Frontal cortex (tissue), 4 donors: ENCODE data around the gene AMFR. TPM values are rescaled to one million over a fixed set of nuclear protein-coding genes. Genes with fewer than 3 reads are reported as not detected.

Experiments used
- DNase-seq, 2 donors: peaks; one replicate each; pipeline ENCODE4 v3.0.0; 2012; ENCODE audit warnings: low spot score in 2 of 2
- FAIRE-seq: peaks from 2 replicates; lab custom pipeline; 2012; peaks lifted over from hg19 to GRCh38; lab: Jason Lieb, UNC
- total RNA-seq: library from RNA; depleted of rRNA; stranded (reverse); fragments of >200 nt; gene quantifications from one replicate; pipeline ENCODE4 v1.2.3, GENCODE V29; 2014
- donor health status: control.
- donor health status: control.
- donor health status: control.

AMFR gene
- total RNA-seq, 1 donor from 2014 or later = 336 TPM

DNA sequence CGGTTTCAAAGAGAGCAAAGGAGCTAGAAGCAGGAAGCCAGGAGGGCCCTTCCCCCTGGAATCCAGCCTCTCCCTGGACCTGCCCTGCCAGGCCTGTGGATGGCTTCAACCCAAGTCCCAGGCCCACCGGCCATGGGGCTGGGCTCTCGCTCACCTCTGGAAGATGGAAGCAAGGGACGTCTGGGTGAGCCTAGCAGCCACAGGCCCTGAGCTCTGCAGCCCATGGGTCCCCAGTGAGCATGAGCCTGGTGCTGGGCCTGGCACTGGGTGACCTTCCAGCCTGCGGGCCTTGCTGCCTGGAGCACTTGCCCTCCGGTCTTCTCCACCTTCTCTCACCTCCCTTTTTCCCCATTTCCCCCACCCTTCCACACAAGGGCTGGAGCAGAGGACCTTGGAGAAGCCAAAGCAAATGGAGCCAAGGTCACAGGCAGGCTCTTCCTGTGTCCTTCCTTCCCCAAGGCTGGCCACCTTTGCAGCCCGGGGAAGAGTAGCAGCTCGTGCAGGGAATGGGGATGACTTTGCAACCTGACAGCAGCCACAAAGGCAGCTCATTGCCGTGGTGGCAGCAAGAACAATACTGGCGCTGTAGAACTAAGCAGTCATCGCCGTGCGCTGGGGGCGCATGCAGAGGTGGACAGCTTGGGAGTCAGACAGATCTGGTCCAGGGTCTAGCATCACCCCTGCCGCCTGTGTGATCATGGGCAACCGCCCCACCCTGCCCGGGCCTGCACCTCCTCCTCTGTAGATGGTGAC, 86.6 kb downstream of the AMFR start:
- DNase-seq = no peak
- FAIRE-seq = no peak

DNA sequence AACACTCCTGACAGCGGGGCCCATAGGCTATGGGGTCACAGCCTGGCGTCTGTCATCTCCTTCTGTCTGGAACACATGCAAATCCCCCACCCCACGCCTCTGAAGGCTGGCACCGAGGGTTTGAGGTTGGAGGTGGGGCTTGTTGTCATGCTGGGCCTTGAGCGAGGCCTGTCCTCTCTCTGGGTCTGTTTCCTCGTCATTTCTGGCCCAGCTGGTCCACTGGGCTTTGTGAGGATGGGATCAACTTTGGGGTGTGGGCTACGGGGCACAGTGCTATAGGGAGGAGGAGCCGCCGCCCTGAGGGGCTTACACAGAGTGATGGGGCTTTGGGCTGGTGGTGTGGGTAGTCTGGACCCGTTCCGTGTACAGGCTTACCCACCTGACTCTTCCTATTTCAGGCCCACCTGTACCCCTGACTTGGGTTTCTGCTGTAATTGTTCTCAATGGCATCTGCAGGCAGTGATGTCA, 87.5 kb downstream of the AMFR start:
- DNase-seq = no peak
- no peak for FAIRE-seq

DNA sequence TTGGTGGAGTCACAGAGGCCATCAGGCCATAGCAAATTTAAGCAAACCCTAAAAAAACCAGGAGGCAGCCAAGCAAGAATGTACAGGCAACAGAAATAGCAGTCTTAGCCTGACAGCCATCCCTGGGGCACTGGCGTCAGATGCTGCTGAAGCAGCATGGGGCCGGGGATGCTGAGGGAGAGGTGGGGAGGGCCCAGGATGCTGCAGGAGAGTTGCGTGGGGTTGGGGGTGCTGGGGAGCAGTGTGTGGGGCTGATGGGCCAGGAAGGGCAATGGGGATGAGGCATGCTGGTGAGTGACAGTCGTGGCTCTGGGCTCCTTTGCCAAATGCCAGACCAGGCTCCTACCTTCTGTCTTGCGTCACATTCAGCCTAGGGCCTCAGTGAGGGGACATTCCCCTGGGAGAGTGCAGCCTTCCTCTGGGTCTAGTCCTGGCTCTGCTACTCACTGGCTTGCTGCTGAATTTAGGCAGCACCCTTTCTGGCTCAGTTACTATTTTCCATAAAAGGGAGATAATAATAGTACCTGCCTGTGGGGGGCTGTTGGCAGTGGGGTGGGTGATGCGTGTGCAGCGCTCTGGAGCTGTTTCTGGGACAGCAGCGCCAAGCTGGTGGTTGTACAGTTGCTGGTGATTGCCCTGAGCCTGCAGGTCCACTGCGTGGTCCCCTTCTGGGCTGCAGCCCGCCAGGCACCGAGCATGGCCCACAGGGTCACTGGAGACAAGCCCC, 88.1 kb downstream of the AMFR start:
- no peak for FAIRE-seq
- DNase-seq = no peak

DNA sequence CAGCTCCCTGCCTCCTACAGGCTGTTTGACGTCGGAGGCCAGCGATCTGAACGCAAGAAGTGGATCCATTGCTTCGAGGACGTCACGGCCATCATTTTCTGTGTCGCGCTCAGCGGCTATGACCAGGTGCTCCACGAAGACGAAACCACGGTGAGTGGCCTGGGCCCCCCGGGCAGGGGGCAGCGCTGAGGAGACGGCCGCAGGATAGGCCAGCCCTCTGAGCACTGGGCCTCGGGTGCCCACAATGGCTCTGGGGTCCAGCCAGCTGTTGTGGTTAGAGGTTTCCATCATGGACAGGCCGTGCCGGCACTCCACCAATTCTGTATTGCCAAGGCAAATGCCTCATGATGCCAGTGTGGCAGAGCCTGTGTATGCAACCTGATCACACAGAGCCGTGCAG, 88.6 kb downstream of the AMFR start:
- DNase-seq (no peak), FAIRE-seq (no peak)

DNA sequence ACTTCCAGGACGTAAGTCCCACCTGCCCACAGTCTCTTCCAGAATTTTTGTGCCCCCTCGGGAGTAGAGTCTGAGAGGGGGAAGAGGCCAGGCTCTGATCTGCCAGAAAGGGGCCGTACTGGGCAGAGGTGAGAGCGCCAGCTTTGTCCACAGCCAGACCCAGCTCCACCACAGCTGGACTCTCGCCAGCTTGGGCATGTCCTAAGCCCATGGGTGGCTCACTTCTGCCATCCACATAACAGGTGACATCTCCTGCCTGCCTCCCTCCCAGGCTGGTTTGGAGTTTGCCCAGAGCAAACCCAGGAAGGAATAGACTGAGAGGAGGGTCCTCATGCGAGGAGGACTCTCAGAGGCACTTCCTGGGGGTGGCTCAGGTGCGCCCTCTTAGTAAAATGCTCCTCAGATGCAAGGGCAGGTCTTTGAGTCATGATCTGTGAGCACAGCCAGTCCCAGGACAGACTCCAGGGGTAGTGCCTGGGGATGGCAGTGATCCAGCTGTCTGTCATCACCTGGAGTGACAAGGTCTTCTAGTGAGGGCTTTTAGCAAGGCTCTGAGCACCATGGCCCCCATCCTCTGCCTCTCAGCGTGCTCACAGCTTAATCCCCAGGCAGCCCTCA, 89.2 kb downstream of the AMFR start:
- FAIRE-seq = no peak

DNA sequence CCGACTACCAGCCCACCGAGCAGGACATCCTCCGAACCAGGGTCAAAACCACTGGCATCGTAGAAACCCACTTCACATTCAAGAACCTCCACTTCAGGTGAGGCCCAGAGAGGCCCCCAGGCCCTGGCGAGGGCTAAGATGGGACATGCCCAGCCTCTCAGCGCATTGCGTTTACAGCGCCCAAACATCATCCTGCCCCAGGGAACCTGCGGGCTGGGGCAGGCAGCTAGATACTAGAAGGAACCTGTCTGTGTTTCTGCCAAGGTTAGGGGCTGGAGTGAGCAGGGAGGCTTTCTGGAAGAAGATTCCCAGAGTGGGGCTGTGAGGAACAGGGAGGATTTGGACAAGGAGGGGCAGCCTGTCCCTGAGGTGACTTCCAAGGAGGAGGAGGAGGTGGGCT, 90.6 kb downstream of the AMFR start:
- FAIRE-seq = no peak

More for the DNA sequence above, 89.2 kb downstream of the AMFR start:
- DNase-seq = no peak

DNA sequence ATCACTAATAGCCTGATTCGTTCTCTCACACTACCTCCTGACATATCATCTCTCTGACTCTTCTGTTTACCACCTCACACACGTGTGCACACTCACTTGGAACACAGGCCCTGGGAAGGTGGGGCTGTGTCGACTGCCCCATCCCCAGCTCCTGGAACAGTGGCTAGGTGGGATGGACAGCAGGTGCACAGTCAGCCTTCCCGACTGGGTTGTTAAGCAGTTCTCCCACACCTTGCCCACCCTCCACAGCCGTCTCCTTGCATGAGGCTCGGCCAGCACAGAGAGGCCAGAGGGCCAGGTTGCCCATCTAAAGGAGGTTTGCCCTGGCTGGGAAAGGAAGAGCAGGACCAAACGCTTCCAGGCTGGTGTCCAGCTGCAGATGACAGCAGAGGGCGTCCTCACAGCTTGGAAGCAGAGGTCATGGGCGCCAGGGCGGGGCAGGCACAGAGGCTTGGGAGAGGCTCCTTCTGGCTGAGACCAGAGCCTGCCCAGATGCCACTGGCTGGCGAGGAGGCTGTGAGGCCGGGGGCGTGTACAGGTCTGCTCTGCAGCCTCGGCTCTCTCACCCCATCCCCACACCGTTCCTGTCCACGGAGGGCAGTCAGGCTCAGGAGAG, 92.8 kb downstream of the AMFR start:
- FAIRE-seq (no peak), DNase-seq (peak in 1 of 2 donors; percentile 68)

More for the DNA sequence above, 90.6 kb downstream of the AMFR start:
- DNase-seq = no peak

DNA sequence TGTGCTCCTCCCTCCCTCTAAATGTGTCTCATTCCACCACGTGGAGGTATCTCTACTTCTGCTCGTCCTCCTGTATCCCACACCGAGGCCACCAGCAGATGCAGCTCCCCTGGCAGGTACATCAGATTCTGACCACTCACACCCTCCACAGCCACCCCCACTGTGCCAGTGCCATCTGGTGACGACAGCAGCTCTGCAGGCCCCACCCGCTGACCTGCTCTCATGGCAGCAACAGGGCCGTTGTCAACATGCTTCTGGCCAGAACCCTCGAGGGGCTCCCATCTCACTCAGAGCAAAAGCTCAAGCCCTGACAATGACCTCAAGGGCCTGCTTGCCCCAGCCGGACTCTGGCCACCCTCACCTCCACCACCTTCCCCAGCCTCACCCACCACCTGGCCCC, 93.4 kb downstream of the AMFR start:
- FAIRE-seq (no peak), DNase-seq (no peak)

DNA sequence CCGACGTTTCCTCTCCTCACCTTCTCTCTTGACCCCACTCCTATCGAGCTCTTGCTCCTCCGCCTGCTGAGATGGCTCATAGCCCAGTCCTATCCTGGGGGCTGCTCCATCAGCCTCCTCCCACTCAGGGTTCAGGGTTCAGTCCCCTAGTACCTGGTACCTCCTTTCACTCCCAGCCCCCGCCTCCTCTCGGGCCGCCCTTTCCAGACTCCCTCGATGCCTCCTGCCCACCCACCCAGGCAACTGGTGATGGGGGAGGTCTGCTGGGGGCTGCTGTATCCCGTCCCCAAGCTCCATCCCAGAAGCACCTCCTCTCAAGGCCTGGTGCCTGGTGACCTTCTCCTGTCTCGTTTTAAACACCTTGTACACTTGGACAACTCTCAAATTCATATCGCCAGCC, 93.9 kb downstream of the AMFR start:
- FAIRE-seq = no peak
- DNase-seq = no peak

DNA sequence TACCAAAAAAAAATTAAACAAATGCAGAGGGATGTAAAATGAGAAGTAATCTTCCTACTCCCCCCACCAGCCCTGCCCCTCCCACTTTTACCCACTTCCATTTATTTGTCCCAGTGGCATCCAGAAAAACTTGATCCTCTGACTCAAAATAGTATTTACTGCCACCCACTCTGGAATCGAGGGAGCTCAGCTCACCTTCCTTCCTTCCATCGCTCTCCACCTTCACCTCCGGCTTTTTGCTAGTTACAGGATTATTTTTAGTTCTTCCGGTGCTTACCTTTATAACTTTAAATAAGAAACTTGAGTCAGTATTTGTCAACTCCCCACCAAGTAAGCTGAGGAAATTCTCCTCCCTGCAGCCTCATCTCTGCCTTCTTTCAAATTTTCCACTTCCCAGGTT, 94.9 kb downstream of the AMFR start:
- no peak for FAIRE-seq
- no peak for DNase-seq

DNA sequence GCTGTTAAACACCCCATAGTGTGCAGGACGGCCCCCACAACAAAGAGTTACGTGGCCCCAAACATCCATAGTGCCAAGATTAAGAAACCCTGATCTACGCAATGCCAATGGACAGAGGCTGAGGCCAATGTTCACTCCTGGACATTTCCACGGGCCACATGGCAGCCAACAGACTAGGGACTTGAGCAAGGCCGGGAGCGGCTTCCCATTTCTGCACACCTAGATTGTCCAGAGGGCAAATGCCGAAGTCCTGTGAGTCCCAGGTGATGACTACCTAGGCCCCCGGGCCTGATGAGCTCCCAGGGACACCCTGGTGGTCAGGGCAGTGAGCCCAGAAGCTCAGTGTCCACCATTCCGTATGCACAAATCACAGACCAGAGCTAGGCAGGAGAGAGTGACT, 95.5 kb downstream of the AMFR start:
- FAIRE-seq (no peak), DNase-seq (no peak)

DNA sequence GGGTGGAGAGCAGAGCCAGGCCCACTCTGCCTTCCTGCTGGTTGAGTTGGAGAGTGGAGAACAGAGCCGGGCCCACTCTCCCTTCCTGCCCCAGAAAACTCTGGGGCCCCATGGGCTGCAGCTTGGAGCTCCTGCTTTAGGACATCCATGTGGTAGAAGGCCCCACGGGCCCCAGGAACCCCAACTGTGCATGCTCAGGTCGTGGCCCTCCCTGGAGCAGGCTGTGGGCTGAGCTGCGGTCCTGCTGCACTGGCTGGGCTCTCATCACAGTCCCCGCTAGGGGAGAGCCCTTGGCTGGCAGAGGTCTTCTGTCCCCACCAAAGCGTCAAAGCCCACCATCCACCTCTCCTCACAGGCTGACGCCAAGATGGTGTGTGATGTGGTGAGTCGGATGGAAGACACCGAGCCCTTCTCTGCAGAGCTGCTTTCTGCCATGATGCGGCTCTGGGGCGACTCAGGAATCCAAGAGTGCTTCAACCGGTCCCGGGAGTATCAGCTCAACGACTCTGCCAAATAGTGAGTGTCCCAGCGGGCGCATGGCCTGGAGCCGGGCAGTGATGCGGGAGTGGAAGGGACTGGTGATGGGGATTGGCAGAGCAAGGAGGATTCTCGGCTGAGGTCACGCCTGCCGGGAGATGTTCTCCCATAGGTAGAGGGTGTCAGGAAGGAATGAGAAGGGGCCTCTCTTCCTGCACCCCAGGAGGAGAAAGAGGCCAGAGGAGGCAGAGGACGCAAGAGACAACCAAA, 96.9 kb downstream of the AMFR start:
- DNase-seq (no peak), FAIRE-seq (no peak)

DNA sequence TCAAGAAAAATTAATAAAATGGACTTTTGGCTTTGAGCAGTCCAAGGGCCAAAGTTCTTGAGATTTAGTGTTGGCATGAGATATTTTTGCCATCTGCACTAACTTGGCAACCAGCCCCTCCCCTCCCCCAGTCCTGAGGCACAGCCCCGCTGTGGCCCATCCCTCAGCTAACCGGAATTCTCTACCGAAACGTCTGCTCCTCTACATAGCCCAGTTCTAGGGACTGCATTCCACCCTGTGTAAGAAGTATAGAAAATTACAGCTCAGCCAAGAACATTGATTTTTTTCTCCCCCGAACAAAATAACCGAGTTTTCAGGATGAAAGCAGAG, 97.5 kb downstream of the AMFR start:
- no peak for DNase-seq
- no peak for FAIRE-seq

DNA sequence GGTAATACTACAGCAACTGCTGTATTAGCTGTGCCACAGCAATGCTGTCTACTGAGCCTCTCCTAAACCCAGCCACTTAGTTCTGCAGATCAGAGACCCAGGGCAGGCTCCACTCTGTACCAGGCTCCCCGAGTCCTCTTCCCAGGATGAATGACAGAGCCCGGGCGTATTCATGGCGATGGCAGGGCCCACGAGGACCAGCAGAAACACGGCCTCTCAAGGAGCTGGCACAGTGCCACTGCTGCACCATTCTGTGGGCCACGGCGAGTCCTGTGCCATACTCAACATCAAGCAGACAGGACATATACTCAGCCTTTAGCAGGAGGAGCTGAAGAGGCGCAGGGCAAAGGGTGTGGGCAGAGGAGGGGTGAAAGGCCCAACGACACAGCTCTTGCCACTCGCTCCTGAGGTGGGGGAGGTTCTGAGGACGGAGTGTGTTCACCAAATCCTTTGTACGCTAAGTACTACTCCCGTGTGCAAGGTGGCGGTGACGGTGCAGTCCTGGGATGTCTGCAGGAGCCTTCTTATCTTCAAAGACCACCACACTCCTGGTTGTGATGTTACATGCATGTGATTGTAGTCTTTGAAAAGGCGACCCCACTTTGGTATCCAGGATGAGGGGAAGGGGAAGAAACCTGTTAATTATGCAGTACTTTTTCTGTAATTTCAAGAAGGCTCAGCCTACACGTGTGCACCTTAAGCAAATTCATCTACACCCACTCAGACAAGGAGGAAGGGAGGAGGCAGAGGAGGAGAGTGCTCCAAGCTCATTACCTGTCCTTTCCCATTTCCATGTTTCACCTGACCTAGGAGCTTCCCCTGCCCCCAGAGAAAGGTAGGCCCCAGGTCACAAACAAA, 98.0 kb downstream of the AMFR start:
- FAIRE-seq (no peak), DNase-seq (no peak)

DNA sequence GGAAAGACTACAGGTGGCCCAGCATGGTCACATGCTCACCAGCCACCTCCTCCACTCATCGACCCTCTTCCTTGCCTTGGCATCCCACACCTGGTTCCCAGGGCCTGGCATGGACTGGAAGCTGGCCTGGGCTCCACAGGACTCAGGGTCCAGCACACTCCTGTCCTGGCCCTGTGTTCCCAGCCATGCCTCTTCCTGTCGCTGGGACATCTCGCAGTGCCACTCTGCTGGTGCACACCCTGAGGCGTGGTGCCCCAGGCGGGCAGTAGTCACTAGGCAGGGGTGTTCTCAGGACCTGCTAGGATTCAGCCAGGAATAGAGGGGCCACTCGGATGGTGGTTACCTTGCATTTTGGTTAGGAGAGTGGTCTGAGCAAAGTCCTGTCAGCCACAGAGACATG, 99.4 kb downstream of the AMFR start:
- DNase-seq (no peak), FAIRE-seq (no peak)

DNA sequence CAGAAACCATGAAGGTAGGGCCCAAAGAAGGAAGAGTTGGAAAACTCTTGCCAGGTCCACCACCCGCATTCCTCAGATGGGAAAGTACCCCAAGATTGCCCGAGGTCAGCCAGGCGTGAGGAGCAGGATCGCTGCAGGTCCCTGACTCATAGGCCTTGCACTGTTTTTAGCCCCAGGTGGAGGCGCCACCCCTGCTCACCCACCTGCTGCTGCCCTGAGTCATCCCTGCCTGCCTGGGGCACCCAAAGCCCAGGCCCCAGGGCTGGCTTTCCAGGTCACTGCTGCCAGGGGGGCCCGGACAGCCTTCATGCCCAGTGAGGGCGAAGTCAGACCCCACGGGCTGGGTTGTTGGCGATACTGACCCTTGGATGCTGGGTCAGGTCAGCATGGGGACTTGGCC, 100.9 kb downstream of the AMFR start:
- DNase-seq (no peak), FAIRE-seq (no peak)

DNA sequence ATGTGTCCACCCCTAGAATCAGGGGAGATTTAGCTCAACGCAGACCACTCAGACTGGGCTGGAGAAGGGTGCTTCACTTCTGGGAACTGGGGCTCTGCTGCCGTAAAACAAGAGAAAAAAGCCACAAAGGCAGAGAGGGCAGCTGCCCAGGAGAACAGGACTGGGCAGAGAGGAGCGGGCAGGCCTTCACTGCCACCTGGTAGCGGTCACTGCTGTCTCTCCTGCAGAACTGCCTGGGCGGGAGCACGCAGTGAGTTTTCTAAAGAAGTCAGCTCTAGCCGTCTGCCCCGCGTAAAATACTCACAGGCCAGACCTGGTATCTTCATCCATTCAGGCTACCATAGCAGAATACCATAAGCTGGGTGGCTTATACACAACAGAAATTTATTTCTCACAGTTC, 103.8 kb downstream of the AMFR start:
- FAIRE-seq (no peak), DNase-seq (no peak)

DNA sequence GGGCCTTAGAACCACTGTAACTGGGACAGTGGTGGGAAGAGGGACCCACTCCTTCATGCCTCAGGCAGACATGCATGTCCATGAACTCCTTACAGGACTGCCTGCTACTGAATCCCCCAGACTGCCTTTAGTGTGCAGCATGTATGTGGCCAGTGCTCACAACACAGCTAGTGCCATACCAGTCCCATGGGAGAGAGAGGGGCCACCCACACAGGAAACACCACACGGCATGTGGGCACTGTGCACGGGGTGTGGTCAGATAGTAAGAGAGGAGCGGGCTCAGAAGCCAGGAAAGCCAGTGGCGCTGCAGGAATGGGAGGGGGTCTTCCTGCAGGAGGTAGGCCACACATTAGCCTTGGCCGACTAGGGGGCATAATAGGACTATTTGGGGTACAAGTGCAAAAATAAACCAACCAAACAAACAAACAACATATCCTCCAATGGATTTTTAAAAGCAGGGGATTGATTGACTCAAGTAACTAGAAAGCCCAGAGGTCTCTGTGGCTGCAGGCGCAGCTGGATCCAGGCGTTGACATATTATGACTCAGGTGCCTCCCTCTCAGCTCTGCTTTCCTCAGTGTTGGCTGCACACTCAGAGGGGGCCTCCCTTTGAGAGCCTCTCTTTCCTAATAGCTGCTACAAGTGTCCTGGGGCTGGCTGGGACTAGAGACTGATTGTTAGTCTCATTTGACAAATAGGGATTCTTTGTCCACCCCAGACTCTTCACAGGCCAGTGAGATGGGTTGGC, 104.4 kb downstream of the AMFR start:
- DNase-seq (no peak), FAIRE-seq (no peak)
